ENCODE measurements around the gene HELZ. TPM values are rescaled to one million over a fixed set of nuclear protein-coding genes. Genes with fewer than 3 reads are reported as not detected.
A peak's percentile ranks its signal among the peaks of the same experiment; 100 is the strongest.

The HELZ gene
- total and polyA plus RNA-seq, 2 of the 8 experiments (the other 6 are each of a cell fraction or from before 2014, with no cell fraction given) = 10.0 to 48.7 TPM

GRCh38 chr17:67272312-67273047, 27.5 kb upstream of the HELZ start:
- Histone ChIP-seq H3K27me3 (replicated peaks in 1 of 4; ENCODE audit: control insufficient read depth in 3 of 4, extremely low read depth in 1 of 4, insufficient read depth in 3 of 4, low read length in 3 of 4) (no peaks in the 10 kb centered on the region), H2BK15ac (ENCODE audit: low read length) (no peak overlapping the region), H3K9ac (replicated peaks in 1 of 4; ENCODE audit: extremely low read depth in 1 of 4, low read depth in 3 of 4, low read length in 3 of 4) (no peak overlapping the region), H2AFZ (ENCODE audit: low read length) (peak overlapping the region; percentile 95), H3K79me1 (ENCODE audit: low read depth, low read length) (no peaks in the 10 kb centered on the region), H4K5ac (ENCODE audit: insufficient read length, low read depth, low read length) (no peak overlapping the region), H3K36me3 (ENCODE audit: control insufficient read depth in 2 of 4, insufficient read depth in 4 of 4, low read length in 3 of 4) (no peaks in the 10 kb centered on the region), H2BK20ac (ENCODE audit: low read length) (no peak overlapping the region), H3K14ac (ENCODE audit: insufficient read length) (no peak overlapping the region), H3K4ac (replicated peaks; ENCODE audit: insufficient read length, low read depth, low read length) (no peak overlapping the region), H3K4me2 (ENCODE audit: insufficient read depth in 1 of 2, low read depth in 2 of 2, low read length in 2 of 2) (no peak overlapping the region), H3K23me2 (ENCODE audit: low read depth, low read length) (no peaks in the 10 kb centered on the region), H3K56ac (replicated peaks; ENCODE audit: insufficient read length, low read depth, low read length) (no peak overlapping the region), H2AK5ac (ENCODE audit: low read depth, low read length) (no peak overlapping the region), H3K23ac (ENCODE audit: insufficient read length) (no peak overlapping the region), H4K20me1 (replicated peaks in 1 of 2; ENCODE audit: control insufficient read depth in 1 of 2, insufficient read depth in 2 of 2, low read length in 2 of 2) (no peaks in the 10 kb centered on the region), H4K91ac (replicated peaks; ENCODE audit: insufficient read length, low read length) (no peak overlapping the region), H3K27ac (ENCODE audit: low read depth, low read length) (no peak overlapping the region), H3K79me2 (ENCODE audit: control insufficient read depth in 1 of 2, insufficient read depth in 2 of 2, low read length in 2 of 2) (no peaks in the 10 kb centered on the region), H2BK12ac (ENCODE audit: low read depth, low read length) (no peak overlapping the region), H3K4me3 (ENCODE audit: extremely low read depth in 1 of 4, insufficient read depth in 2 of 4, low read depth in 3 of 4, low read length in 4 of 4) (no peak overlapping the region), H2BK5ac (ENCODE audit: low read depth, low read length) (no peak overlapping the region), H3K4me1 (replicated peaks in 1 of 4; ENCODE audit: control insufficient read depth in 3 of 4, insufficient read depth in 4 of 4, low read length in 3 of 4) (no peaks in the 10 kb centered on the region), H4K8ac (ENCODE audit: extremely low read depth, insufficient read depth, low read length) (no peak overlapping the region), H3K18ac (ENCODE audit: extremely low read depth, low read length) (no peak overlapping the region), H2BK120ac (replicated peaks; ENCODE audit: low read depth, low read length) (no peak overlapping the region), H3K9me3 (ENCODE audit: insufficient read depth in 2 of 2, low read depth in 1 of 2, low read length in 1 of 2) (no peaks in the 10 kb centered on the region)
- FAIRE-seq = no peak
- DNase-seq (ENCODE audit: low read depth in 1 of 2, low spot score in 2 of 2) = peak in 1 of 2 experiments; percentile 62
- ChIA-PET CTCF (ENCODE audit: partially characterized antibody) (interaction anchor here (0.6 to 18.9 kb wide), 28 partner anchors 10 to 1012 kb away, joined by 3 to 253 read pairs (median 4); no protein-coding TSS in a partner anchor), POLR2A (ENCODE audit: partially characterized antibody) (interaction anchor here (0.7 to 1.6 kb wide), 6 partner anchors 9 to 358 kb away, joined by 3 to 4 read pairs (median 3); partner anchors contain the start of gene HELZ)
- WGBS, 2 experiments (ENCODE audit: extremely low coverage in 1 of 2, insufficient coverage in 1 of 2, insufficient read length in 1 of 2, insufficient replicate concordance in 2 of 2, low coverage in 1 of 2, low lambda C conversion rate in 2 of 2, missing lambda C conversion rate in 1 of 2) = 77% methylated on average over 13 of the region's 13 CpGs; no CpG with 5 or more reads in 1 of the 2 experiments
- no peak for TF ChIP-seq KDM1A (IDR thresholded peaks at IDR 0.05; ENCODE audit: borderline replicate concordance, low read length)
- no peak for TF ChIP-seq POU5F1 (IDR thresholded peaks at IDR 0.05; ENCODE audit: low read depth, low read length)
- TF ChIP-seq CTCF (IDR thresholded peaks at IDR 0.05; ENCODE audit: control extremely low read depth in 1 of 3, insufficient read depth in 1 of 3, low read depth in 1 of 3, low read length in 3 of 3) = peak; percentile 47 to 79 (median 58)
- TF ChIP-seq SIRT6 (IDR thresholded peaks at IDR 0.05; ENCODE audit: low read length) = no peak
- no peak for TF ChIP-seq TAF7 (optimal IDR thresholded peaks at IDR 0.05; ENCODE audit: borderline replicate concordance, low read depth, low read length)
- TF ChIP-seq ATF2 (IDR thresholded peaks at IDR 0.05; ENCODE audit: low read length) = no peak
- no peak for TF ChIP-seq JUND (IDR thresholded peaks at IDR 0.05; ENCODE audit: low read length)
- 0 out of 2 replicates have a peak, but pooled peaks have one; percentile 35 for TF ChIP-seq MAX (IDR thresholded peaks at IDR 0.05)
